Peyer's patch (tissue), 4 donors: ENCODE data around the gene WDR55.
"Not testable (repeated sequence)": the region's sequence is repeated elsewhere in the genome, so short reads cannot be mapped to it uniquely, and the experiment has no call there.

ENCODE experiments used
- CTCF ChIP-seq, 6 experiments: fragments of 450-650 bp in 4 of 6; fragments of 200-600 bp in 2 of 6; sonication (generic) in 1 of 6; IDR thresholded peaks; one replicate each; pipeline ENCODE4 v1.5.1; 2017 to 2019; ENCODE audit warnings: antibody characterized with exemption in 6 of 6, mild to moderate bottlenecking in 3 of 6, moderate library complexity in 1 of 6
- POLR2A ChIP-seq, 2 donors: fragments of 450-650 bp; IDR thresholded peaks; one replicate each; pipeline ENCODE4 v1.5.1; 2017; ENCODE audit warnings: antibody characterized with exemption in 2 of 2, mild to moderate bottlenecking in 2 of 2, moderate library complexity in 2 of 2

GRCh38 chr5:140623061-140623460 lies 41.6 kb upstream of the WDR55 start:
- TF ChIP-seq CTCF, POLR2A (IDR thresholded peaks at IDR 0.05): not testable (repeated sequence)
